SK-N-SH (cell line): Measurements from ENCODE around the gene PHIP.

ENCODE experiments used
- ELF1 ChIP-seq: IDR thresholded peaks from 2 replicates; pipeline ENCODE4 v1.4.0; 2012
- EP300 ChIP-seq, 2 experiments: IDR thresholded peaks; 2 replicates each; pipeline versions ENCODE4 v1.4.0 to v1.6.1; 2012; ENCODE audit warnings: borderline replicate concordance in 1 of 2, low read depth in 1 of 2, low read length in 1 of 2
- EZH2phosphoT487 ChIP-seq: fragments of 200-600 bp; sonication (generic); IDR thresholded peaks from 2 replicates; pipeline ENCODE4 v1.6.1; 2017; ENCODE audit warnings: low read depth, mixed run types, mild to moderate bottlenecking, antibody characterized with exemption, moderate library complexity, borderline replicate concordance
- MXI1 ChIP-seq: IDR thresholded peaks from 2 replicates; pipeline ENCODE4 v1.6.1; 2012; ENCODE audit warnings: mild to moderate bottlenecking, low read depth, low read length, improper control_type of control experiment
- POLR2AphosphoS5 ChIP-seq: IDR thresholded peaks from 2 replicates; pipeline ENCODE4 v1.6.1; 2012; ENCODE audit warnings: low read depth, low read length
- RAD21 ChIP-seq: IDR thresholded peaks from 2 replicates; pipeline ENCODE4 v1.6.1; 2012; ENCODE audit warnings: mild to moderate bottlenecking, low read length
- RXRA ChIP-seq: IDR thresholded peaks from 2 replicates; pipeline ENCODE4 v1.4.0; 2012; ENCODE audit warnings: low read depth, mild to moderate bottlenecking, borderline replicate concordance
- SIN3A ChIP-seq: IDR thresholded peaks from 2 replicates; pipeline ENCODE4 v1.6.1; 2012; ENCODE audit warnings: low read depth, mild to moderate bottlenecking, low read length, moderate library complexity, borderline replicate concordance
- TF ChIP-seq, protein P1 (sequence below): IDR thresholded peaks from 2 replicates; pipeline ENCODE4 v1.6.1; 2012; ENCODE audit warnings: mild to moderate bottlenecking, low read depth, low read length, moderate library complexity
- TF ChIP-seq, protein P2 (sequence below): fragments of 150-350 bp; IDR thresholded peaks from 2 replicates; pipeline ENCODE4 v1.6.1; 2017; ENCODE audit warnings: antibody characterized with exemption, low read length, low read depth, borderline replicate concordance
- TF ChIP-seq, protein P3 (sequence below): fragments of 200-600 bp; sonication (generic); IDR thresholded peaks from 2 replicates; pipeline ENCODE4 v1.6.1; 2017; ENCODE audit warnings: antibody characterized with exemption, mild to moderate bottlenecking, moderate library complexity
- TF ChIP-seq, protein P4 (sequence below): IDR thresholded peaks from 2 replicates; pipeline ENCODE4 v1.4.0; 2012; ENCODE audit warnings: low read depth, borderline replicate concordance
- TF ChIP-seq, protein P5 (sequence below): IDR thresholded peaks from 2 replicates; pipeline ENCODE4 v1.4.0; 2012; ENCODE audit warnings: low read depth, borderline replicate concordance

DNA sequence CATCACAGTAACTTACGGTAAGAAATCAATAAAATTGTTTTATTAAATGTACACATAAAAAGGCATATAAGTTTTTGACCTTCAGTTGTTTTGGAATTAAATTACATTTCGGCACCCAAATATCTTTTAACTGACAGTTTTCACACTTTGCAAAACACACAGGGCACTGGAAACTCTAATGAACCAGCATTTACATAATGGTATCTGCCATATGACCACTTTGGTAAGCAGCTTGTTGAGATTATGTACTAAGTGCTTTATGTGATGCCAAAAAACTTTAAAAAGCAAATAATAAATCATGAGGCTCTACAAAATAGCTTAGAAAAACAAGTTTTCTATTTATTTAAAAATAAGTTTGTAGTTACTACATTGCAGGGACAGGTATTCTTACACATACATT lies 142.5 kb downstream of the PHIP start:
- no peak for TF ChIP-seq MXI1
- TF ChIP-seq, protein P1, sequence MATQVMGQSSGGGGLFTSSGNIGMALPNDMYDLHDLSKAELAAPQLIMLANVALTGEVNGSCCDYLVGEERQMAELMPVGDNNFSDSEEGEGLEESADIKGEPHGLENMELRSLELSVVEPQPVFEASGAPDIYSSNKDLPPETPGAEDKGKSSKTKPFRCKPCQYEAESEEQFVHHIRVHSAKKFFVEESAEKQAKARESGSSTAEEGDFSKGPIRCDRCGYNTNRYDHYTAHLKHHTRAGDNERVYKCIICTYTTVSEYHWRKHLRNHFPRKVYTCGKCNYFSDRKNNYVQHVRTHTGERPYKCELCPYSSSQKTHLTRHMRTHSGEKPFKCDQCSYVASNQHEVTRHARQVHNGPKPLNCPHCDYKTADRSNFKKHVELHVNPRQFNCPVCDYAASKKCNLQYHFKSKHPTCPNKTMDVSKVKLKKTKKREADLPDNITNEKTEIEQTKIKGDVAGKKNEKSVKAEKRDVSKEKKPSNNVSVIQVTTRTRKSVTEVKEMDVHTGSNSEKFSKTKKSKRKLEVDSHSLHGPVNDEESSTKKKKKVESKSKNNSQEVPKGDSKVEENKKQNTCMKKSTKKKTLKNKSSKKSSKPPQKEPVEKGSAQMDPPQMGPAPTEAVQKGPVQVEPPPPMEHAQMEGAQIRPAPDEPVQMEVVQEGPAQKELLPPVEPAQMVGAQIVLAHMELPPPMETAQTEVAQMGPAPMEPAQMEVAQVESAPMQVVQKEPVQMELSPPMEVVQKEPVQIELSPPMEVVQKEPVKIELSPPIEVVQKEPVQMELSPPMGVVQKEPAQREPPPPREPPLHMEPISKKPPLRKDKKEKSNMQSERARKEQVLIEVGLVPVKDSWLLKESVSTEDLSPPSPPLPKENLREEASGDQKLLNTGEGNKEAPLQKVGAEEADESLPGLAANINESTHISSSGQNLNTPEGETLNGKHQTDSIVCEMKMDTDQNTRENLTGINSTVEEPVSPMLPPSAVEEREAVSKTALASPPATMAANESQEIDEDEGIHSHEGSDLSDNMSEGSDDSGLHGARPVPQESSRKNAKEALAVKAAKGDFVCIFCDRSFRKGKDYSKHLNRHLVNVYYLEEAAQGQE = no peak
- TF ChIP-seq EP300 (IDR thresholded peaks at IDR 0.05; ENCODE audit: borderline replicate concordance in 1 of 2, low read depth in 1 of 2, low read length in 1 of 2) = no peak
- TF ChIP-seq, protein P2, sequence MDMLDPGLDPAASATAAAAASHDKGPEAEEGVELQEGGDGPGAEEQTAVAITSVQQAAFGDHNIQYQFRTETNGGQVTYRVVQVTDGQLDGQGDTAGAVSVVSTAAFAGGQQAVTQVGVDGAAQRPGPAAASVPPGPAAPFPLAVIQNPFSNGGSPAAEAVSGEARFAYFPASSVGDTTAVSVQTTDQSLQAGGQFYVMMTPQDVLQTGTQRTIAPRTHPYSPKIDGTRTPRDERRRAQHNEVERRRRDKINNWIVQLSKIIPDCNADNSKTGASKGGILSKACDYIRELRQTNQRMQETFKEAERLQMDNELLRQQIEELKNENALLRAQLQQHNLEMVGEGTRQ = no peak
- no peak for TF ChIP-seq RXRA
- TF ChIP-seq EZH2phosphoT487 = no peak
- TF ChIP-seq, protein P3, sequence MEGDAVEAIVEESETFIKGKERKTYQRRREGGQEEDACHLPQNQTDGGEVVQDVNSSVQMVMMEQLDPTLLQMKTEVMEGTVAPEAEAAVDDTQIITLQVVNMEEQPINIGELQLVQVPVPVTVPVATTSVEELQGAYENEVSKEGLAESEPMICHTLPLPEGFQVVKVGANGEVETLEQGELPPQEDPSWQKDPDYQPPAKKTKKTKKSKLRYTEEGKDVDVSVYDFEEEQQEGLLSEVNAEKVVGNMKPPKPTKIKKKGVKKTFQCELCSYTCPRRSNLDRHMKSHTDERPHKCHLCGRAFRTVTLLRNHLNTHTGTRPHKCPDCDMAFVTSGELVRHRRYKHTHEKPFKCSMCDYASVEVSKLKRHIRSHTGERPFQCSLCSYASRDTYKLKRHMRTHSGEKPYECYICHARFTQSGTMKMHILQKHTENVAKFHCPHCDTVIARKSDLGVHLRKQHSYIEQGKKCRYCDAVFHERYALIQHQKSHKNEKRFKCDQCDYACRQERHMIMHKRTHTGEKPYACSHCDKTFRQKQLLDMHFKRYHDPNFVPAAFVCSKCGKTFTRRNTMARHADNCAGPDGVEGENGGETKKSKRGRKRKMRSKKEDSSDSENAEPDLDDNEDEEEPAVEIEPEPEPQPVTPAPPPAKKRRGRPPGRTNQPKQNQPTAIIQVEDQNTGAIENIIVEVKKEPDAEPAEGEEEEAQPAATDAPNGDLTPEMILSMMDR = no peak
- no peak for TF ChIP-seq SIN3A
- TF ChIP-seq POLR2AphosphoS5 = no peak
- TF ChIP-seq ELF1 = no peak
- no peak for TF ChIP-seq RAD21
- TF ChIP-seq, protein P4, sequence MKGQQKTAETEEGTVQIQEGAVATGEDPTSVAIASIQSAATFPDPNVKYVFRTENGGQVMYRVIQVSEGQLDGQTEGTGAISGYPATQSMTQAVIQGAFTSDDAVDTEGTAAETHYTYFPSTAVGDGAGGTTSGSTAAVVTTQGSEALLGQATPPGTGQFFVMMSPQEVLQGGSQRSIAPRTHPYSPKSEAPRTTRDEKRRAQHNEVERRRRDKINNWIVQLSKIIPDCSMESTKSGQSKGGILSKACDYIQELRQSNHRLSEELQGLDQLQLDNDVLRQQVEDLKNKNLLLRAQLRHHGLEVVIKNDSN = no peak
- TF ChIP-seq, protein P5, sequence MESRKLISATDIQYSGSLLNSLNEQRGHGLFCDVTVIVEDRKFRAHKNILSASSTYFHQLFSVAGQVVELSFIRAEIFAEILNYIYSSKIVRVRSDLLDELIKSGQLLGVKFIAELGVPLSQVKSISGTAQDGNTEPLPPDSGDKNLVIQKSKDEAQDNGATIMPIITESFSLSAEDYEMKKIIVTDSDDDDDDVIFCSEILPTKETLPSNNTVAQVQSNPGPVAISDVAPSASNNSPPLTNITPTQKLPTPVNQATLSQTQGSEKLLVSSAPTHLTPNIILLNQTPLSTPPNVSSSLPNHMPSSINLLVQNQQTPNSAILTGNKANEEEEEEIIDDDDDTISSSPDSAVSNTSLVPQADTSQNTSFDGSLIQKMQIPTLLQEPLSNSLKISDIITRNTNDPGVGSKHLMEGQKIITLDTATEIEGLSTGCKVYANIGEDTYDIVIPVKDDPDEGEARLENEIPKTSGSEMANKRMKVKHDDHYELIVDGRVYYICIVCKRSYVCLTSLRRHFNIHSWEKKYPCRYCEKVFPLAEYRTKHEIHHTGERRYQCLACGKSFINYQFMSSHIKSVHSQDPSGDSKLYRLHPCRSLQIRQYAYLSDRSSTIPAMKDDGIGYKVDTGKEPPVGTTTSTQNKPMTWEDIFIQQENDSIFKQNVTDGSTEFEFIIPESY = no peak
